ENCODE measurements around the gene KCNJ4.

KCNJ4 gene

DNA sequence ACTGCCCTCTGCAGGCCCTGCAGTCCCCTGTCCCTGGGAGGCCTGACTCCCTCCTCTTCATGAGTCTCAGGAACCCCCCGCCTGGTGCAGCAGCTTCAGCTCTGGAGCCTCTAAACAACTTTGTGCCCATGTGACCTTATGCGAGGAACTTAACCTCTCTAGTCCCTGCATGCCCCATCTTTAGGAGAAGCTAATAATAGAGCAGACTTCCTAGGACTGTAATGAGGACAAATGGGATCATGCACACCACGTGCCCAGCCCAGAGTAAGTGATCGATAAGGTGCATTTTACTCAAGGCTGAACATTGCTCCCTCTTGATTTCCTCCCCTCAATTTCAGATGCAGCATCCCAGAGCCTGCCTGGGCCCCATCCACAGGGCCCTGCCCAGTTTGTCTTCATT lies 19.0 kb downstream of the KCNJ4 start:
- Mint-ChIP-seq H3K4me1 (ENCODE audit: low read depth) (no peaks in the 10 kb centered on the region), H3K4me3 (no peak overlapping the region), H3K36me3 (no peaks in the 10 kb centered on the region), H3K9me3 (ENCODE audit: low read depth) (no peaks in the 10 kb centered on the region), H3K27me3 (peaks cover 2% of the 10 kb centered on the region), H3K27ac (no peak overlapping the region)

GRCh38 chr22:38435010-38435409 lies 20.0 kb downstream of the KCNJ4 start:
- Mint-ChIP-seq H3K27ac (no peak overlapping the region), H3K4me1 (ENCODE audit: low read depth) (no peaks in the 10 kb centered on the region), H3K36me3 (no peaks in the 10 kb centered on the region), H3K9me3 (ENCODE audit: low read depth) (no peaks in the 10 kb centered on the region), H3K4me3 (no peak overlapping the region), H3K27me3 (no peaks in the 10 kb centered on the region)

DNA sequence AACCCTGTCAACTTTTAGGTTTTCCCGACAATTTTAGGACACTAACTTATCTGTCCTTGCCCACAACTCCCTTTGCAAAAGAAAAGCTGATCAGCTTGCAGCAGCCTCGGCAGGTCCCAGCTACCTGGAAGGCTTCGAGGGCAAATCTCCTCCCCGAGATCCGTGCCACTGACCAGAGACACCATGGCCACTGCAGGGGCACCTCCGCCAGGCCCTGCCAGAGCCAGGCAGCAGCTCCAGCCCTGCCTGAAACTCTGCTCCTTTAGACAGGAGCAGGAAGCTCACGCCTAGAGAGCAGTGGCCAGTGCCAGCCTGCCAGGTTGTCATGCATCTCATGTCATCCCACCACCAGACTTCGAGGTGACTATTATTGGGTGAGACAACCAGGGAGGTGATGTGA lies 21.1 kb downstream of the KCNJ4 start:
- Mint-ChIP-seq H3K27ac (no peak overlapping the region), H3K4me3 (no peak overlapping the region), H3K4me1 (ENCODE audit: low read depth) (no peaks in the 10 kb centered on the region), H3K36me3 (no peaks in the 10 kb centered on the region), H3K9me3 (ENCODE audit: low read depth) (no peaks in the 10 kb centered on the region), H3K27me3 (no peaks in the 10 kb centered on the region)

DNA sequence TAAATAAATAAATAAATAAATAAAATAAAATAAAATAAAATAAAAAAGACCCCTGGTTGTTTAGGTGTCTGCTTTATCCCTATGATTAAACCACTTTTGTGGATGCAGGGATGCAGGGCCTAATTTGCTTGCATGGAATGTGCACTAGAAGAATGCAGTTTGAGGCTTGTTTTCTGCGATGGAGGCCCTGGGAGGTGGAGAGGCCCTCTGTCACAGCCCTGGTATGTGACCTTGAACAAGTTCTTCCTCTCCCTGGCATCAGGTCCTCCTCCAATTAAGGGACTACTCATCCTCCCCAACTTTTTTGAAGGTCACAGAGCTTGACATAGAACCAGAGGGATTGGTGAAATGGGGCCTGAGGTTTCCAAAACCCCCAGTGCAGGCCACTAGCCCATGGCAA lies 22.7 kb downstream of the KCNJ4 start:
- Mint-ChIP-seq H3K36me3 (no peaks in the 10 kb centered on the region), H3K4me3 (no peak overlapping the region), H3K27ac (no peak overlapping the region)

GRCh38 chr22:38431266-38432010 lies 23.6 kb downstream of the KCNJ4 start:
- Mint-ChIP-seq H3K9me3 (ENCODE audit: low read depth) (no peaks in the 10 kb centered on the region), H3K4me3 (no peak overlapping the region), H3K36me3 (no peaks in the 10 kb centered on the region), H3K27me3 (no peaks in the 10 kb centered on the region), H3K4me1 (ENCODE audit: low read depth) (no peaks in the 10 kb centered on the region), H3K27ac (no peak overlapping the region)

More for the DNA sequence above, 22.7 kb downstream of the KCNJ4 start:
- H3K27me3 Mint-ChIP-seq, result no peaks in the 10 kb centered on the region
- H3K4me1 Mint-ChIP-seq (ENCODE audit: low read depth), result no peaks in the 10 kb centered on the region
- H3K9me3 Mint-ChIP-seq (ENCODE audit: low read depth), result no peaks in the 10 kb centered on the region

- no peaks in the 10 kb centered on the region for H3K9me3 Mint-ChIP-seq (ENCODE audit: low read depth)
- H3K36me3 Mint-ChIP-seq, result no peaks in the 10 kb centered on the region
- no peaks in the 10 kb centered on the region for H3K27me3 Mint-ChIP-seq
- H3K4me3 Mint-ChIP-seq, result no peak overlapping the region
- H3K27ac Mint-ChIP-seq, result no peak overlapping the region
- no peaks in the 10 kb centered on the region for H3K4me1 Mint-ChIP-seq (ENCODE audit: low read depth)
These were observed 25.4 kb downstream of the KCNJ4 start for GRCh38 chr22:38429499-38430068.

- Mint-ChIP-seq H3K27ac (no peak overlapping the region), H3K27me3 (no peaks in the 10 kb centered on the region), H3K4me3 (no peak overlapping the region), H3K4me1 (ENCODE audit: low read depth) (no peaks in the 10 kb centered on the region), H3K36me3 (no peaks in the 10 kb centered on the region), H3K9me3 (ENCODE audit: low read depth) (no peaks in the 10 kb centered on the region)
These were observed 26.3 kb downstream of the KCNJ4 start for GRCh38 chr22:38428714-38429113.

- Mint-ChIP-seq H3K27ac (no peak overlapping the region), H3K4me1 (ENCODE audit: low read depth) (no peaks in the 10 kb centered on the region), H3K36me3 (no peaks in the 10 kb centered on the region), H3K9me3 (ENCODE audit: low read depth) (no peaks in the 10 kb centered on the region), H3K4me3 (no peak overlapping the region), H3K27me3 (no peaks in the 10 kb centered on the region)
These were observed 27.1 kb downstream of the KCNJ4 start for GRCh38 chr22:38427940-38428339.

DNA sequence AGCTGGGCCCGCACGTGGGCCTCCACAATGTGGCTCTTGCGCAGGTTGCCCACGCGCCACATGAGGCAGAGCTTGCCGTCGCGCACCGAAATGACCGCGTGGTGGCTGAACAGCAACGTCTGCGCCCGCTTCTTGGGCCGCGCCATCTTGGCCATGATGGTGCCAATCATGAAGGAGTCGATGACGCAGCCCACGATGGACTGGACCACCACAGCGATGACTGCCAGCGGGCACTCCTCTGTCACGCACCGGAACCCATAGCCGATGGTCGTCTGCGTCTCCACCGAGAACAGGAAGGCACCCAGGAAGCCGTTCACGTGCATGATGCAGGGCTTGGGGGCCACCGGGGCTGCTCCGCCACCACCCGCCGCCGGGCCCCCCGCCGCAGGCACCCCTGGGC lies 27.5 kb downstream of the KCNJ4 start:
- Mint-ChIP-seq H3K4me3 (no peak overlapping the region), H3K36me3 (no peaks in the 10 kb centered on the region), H3K4me1 (ENCODE audit: low read depth) (no peaks in the 10 kb centered on the region), H3K27me3 (no peaks in the 10 kb centered on the region), H3K27ac (no peak overlapping the region), H3K9me3 (ENCODE audit: low read depth) (no peaks in the 10 kb centered on the region)

GRCh38 chr22:38426628-38427027 lies 28.4 kb downstream of the KCNJ4 start:
- no peak overlapping the region for H3K27ac Mint-ChIP-seq
- H3K9me3 Mint-ChIP-seq (ENCODE audit: low read depth), result no peaks in the 10 kb centered on the region
- no peaks in the 10 kb centered on the region for H3K4me1 Mint-ChIP-seq (ENCODE audit: low read depth)
- H3K36me3 Mint-ChIP-seq, result no peaks in the 10 kb centered on the region
- H3K27me3 Mint-ChIP-seq, result no peaks in the 10 kb centered on the region
- no peak overlapping the region for H3K4me3 Mint-ChIP-seq

- H3K27ac Mint-ChIP-seq, result no peak overlapping the region
These were observed 30.4 kb downstream of the KCNJ4 start for GRCh38 chr22:38424525-38425080.

GRCh38 chr22:38423512-38424503 lies 31.2 kb downstream of the KCNJ4 start:
- no peaks in the 10 kb centered on the region for H3K4me1 Mint-ChIP-seq (ENCODE audit: low read depth)
- H3K27ac Mint-ChIP-seq, result no peak overlapping the region
- no peaks in the 10 kb centered on the region for H3K9me3 Mint-ChIP-seq (ENCODE audit: low read depth)
- no peak overlapping the region for H3K4me3 Mint-ChIP-seq
- H3K36me3 Mint-ChIP-seq, result no peaks in the 10 kb centered on the region
- no peaks in the 10 kb centered on the region for H3K27me3 Mint-ChIP-seq

More at GRCh38 chr22:38424525-38425080, 30.4 kb downstream of the KCNJ4 start:
- H3K36me3 Mint-ChIP-seq, result no peaks in the 10 kb centered on the region
- no peak overlapping the region for H3K4me3 Mint-ChIP-seq
- H3K27me3 Mint-ChIP-seq, result no peaks in the 10 kb centered on the region
- H3K9me3 Mint-ChIP-seq (ENCODE audit: low read depth), result no peaks in the 10 kb centered on the region
- no peaks in the 10 kb centered on the region for H3K4me1 Mint-ChIP-seq (ENCODE audit: low read depth)

- no peak overlapping the region for H3K27ac Mint-ChIP-seq
- no peaks in the 10 kb centered on the region for H3K27me3 Mint-ChIP-seq
- H3K4me1 Mint-ChIP-seq (ENCODE audit: low read depth), result no peaks in the 10 kb centered on the region
- no peaks in the 10 kb centered on the region for H3K9me3 Mint-ChIP-seq (ENCODE audit: low read depth)
- no peak overlapping the region for H3K4me3 Mint-ChIP-seq
- H3K36me3 Mint-ChIP-seq, result no peaks in the 10 kb centered on the region
These were observed 32.1 kb downstream of the KCNJ4 start for GRCh38 chr22:38422611-38423511.

DNA sequence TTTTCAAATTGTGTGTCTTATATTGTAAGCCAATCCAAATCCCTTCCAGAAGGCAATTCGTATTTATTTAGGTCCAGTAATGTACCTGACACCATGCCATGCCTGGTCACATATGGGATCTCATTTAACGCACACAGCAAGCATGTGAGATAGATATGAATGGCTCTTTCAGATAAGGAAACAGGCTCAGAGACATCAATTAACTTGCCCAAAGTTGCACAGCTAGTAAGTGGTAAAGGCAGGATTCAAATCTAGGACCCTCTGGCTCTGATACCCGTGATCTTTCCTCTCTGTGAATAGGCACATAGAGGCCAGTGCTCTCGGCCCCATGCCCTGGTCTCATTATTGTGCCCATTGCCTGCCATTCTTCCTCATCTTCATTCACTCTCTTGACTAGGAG lies 34.3 kb downstream of the KCNJ4 start:
- no peak overlapping the region for H3K27ac Mint-ChIP-seq
- no peaks in the 10 kb centered on the region for H3K9me3 Mint-ChIP-seq (ENCODE audit: low read depth)
- H3K36me3 Mint-ChIP-seq, result no peaks in the 10 kb centered on the region
- no peaks in the 10 kb centered on the region for H3K4me1 Mint-ChIP-seq (ENCODE audit: low read depth)
- H3K4me3 Mint-ChIP-seq, result no peak overlapping the region
- no peaks in the 10 kb centered on the region for H3K27me3 Mint-ChIP-seq

Measured in activated naive CD8-positive, alpha-beta T cell (primary cell).